AG10803 (cell line): Measurements from ENCODE around the gene DLG2.

Experiments
- DNase-seq: peaks from one replicate; pipeline ENCODE4 v3.0.0; 2010; ENCODE audit warnings: low read depth
- H3K4me3 ChIP-seq: 2 replicates; pipeline ENCODE4 v1.5.1; 2011; ENCODE audit warnings: mild to moderate bottlenecking, low read length, control low read depth
- TF ChIP-seq, protein P1 (sequence below): conservative IDR thresholded peaks from 2 replicates; pipeline ENCODE4 v1.5.1; 2011; ENCODE audit warnings: mild to moderate bottlenecking, low read length, control low read depth, inconsistent platforms

Gene DLG2

DNA sequence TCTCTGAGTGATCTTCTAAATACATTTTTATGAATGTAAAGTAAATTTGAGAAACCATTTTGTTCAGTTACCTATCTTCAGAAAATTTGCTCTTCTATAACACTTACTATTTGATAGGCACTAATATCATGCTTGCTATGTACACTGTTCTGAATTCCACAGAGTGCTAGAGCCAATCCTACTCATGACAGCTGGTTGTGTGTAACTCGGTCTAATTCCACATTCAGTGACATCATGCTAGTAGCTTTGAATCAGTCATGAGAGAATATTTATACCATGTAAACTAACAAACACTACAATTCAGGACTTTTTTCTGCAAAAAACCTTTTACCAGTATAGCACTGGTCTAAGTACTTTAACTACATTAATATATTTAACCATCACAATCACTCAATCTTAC lies 902.9 kb downstream of the DLG2 start:
- no peak for DNase-seq
- TF ChIP-seq, protein P1, sequence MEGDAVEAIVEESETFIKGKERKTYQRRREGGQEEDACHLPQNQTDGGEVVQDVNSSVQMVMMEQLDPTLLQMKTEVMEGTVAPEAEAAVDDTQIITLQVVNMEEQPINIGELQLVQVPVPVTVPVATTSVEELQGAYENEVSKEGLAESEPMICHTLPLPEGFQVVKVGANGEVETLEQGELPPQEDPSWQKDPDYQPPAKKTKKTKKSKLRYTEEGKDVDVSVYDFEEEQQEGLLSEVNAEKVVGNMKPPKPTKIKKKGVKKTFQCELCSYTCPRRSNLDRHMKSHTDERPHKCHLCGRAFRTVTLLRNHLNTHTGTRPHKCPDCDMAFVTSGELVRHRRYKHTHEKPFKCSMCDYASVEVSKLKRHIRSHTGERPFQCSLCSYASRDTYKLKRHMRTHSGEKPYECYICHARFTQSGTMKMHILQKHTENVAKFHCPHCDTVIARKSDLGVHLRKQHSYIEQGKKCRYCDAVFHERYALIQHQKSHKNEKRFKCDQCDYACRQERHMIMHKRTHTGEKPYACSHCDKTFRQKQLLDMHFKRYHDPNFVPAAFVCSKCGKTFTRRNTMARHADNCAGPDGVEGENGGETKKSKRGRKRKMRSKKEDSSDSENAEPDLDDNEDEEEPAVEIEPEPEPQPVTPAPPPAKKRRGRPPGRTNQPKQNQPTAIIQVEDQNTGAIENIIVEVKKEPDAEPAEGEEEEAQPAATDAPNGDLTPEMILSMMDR = no peak
- H3K4me3 ChIP-seq = no peak overlapping the region

DNA sequence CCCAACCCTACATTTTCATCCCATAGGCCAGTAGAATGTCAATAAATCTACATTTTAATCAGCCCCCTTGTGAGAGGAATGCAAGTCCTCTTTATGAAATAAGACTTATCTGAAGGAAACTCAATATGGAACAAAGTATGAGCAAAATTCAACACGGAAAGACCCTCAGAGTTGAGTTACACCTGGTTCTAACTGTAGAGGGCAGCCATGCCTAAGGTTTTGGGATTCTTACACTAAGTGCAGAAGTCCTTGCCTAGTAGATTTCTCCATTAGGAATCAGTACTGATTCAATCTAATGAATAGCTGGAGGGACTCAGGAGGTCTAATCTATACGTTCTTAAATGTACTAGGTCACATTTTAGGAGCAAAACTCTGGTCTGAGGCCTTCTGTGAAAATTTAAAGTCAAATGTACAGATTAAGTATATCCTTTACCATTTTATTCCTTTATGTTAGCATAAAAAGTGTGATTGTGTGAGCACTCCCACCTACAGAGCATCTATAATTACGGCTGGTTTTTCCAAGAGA lies 904.5 kb downstream of the DLG2 start:
- DNase-seq = no peak
- no peak overlapping the region for H3K4me3 ChIP-seq
- TF ChIP-seq, protein P1 = no peak

GRCh38 chr11:84721561-84721961 lies 905.6 kb downstream of the DLG2 start:
- TF ChIP-seq, protein P1 = no peak
- DNase-seq = no peak
- no peak overlapping the region for H3K4me3 ChIP-seq

GRCh38 chr11:84720706-84721402 lies 906.3 kb downstream of the DLG2 start:
- peak overlapping the region; percentile 46 for H3K4me3 ChIP-seq
- peak; percentile 13 for DNase-seq
- TF ChIP-seq, protein P1 = no peak

DNA sequence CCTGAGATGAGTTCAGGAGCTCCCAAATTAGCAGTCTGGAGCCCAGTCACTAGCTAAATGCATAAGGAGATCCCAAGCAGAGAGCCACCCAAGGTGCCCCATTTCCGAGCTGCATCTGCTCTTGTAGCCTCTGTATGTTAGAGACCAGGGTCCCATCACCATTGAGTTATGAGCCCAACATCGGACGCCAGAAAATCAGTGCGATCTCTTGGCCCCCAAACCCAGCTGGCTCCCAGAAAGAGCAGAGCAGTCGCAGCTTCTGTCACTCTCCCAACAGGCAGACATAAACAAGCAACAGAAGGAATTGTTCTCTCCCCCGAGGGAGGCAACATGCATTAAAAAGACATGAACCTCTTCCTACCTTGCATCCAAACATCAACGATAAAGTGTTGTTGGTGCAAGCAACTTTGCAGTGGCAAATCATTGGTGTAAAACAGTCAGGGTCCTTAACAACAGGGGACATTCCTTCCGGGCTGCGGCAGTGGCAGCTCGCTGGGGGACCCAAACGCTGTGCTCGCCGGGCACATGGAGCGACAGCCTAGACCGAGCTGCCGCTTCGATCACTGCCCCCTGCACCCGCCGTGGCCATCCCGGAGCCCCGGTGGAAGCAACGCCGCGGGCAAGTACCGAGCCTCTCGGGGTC lies 907.1 kb downstream of the DLG2 start:
- no peak for DNase-seq
- H3K4me3 ChIP-seq = peak overlapping the region; percentile 46

DNA sequence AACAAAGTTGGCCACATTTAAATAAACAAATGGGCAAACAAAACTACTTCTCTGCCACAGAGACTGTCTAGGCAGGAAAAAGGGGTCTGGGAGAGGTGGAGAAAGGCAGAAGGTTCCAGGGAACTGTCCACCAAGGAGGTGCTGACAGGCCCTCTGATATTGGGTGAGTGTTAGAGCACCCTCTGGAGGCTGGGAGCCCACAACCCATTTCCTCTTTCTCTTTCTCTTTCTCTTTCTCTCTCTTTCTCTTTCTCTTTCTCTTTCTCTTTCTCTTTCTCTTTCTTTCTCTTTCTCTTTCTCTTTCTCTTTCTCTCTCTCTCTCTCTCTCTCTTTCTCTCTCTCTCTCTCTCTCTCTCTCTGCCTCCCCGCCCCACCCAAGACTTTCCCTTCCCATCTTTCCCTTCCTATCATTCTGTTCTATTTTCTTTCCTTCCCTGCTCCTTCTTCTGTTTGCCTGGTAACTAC lies 912.8 kb downstream of the DLG2 start:
- TF ChIP-seq, protein P1 = peak; percentile 52
- H3K4me3 ChIP-seq = no peak overlapping the region
- DNase-seq = peak; percentile 18

More for the DNA sequence above, 907.1 kb downstream of the DLG2 start:
- TF ChIP-seq, protein P1 = no peak
